ENCODE results near the gene IL36B. TPM values are rescaled to one million over a fixed set of nuclear protein-coding genes. Genes with fewer than 3 reads are reported as not detected.

Gene IL36B
- total RNA-seq, 1 donor from 2014 or later, result not detected

GRCh38 chr2:113072584-113072983, 19.9 kb upstream of the IL36B start:
- FAIRE-seq (no peak), DNase-seq (ENCODE audit: low read depth) (no peak)
- Histone ChIP-seq H3K9ac (ENCODE audit: low read length) (no peak overlapping the region), H3K79me2 (ENCODE audit: insufficient read depth, low read length) (no peaks in the 10 kb centered on the region), H3K27me3 (ENCODE audit: insufficient read depth, low read length) (peaks cover 12% of the 10 kb centered on the region), H3K4me1 (ENCODE audit: insufficient read depth, low read length) (no peaks in the 10 kb centered on the region), H4K20me1 (ENCODE audit: insufficient read depth, low read length) (no peaks in the 10 kb centered on the region), H3K36me3 (ENCODE audit: insufficient read depth, low read length) (no peaks in the 10 kb centered on the region), H3K9me3 (ENCODE audit: insufficient read depth, low read depth, low read length) (no peaks in the 10 kb centered on the region), H2AFZ (ENCODE audit: low read depth, low read length) (no peak overlapping the region), H3K27ac (ENCODE audit: low read depth, low read length) (no peak overlapping the region), H3K4me2 (ENCODE audit: low read length) (no peak overlapping the region), H3K4me3 (ENCODE audit: insufficient read depth, low read depth, low read length) (no peak overlapping the region)
- H3K4me1 Mint-ChIP-seq (ENCODE audit: low read depth, unreplicated experiment), result peaks cover 17% of the 10 kb centered on the region
- peaks cover 2% of the 10 kb centered on the region for H3K9me3 Mint-ChIP-seq (ENCODE audit: unreplicated experiment)
- H3K27ac Mint-ChIP-seq (ENCODE audit: unreplicated experiment), result no peak overlapping the region
- H3K27me3 Mint-ChIP-seq (ENCODE audit: low read depth, unreplicated experiment), result peaks cover 39% of the 10 kb centered on the region
- no peaks in the 10 kb centered on the region for H3K36me3 Mint-ChIP-seq (ENCODE audit: low read depth, unreplicated experiment)
- no peak overlapping the region for H3K4me3 Mint-ChIP-seq (ENCODE audit: unreplicated experiment)
- TF ChIP-seq EZH2 (IDR thresholded peaks at IDR 0.05; ENCODE audit: insufficient read depth, low read length), result no peak
- TF ChIP-seq, protein P1, sequence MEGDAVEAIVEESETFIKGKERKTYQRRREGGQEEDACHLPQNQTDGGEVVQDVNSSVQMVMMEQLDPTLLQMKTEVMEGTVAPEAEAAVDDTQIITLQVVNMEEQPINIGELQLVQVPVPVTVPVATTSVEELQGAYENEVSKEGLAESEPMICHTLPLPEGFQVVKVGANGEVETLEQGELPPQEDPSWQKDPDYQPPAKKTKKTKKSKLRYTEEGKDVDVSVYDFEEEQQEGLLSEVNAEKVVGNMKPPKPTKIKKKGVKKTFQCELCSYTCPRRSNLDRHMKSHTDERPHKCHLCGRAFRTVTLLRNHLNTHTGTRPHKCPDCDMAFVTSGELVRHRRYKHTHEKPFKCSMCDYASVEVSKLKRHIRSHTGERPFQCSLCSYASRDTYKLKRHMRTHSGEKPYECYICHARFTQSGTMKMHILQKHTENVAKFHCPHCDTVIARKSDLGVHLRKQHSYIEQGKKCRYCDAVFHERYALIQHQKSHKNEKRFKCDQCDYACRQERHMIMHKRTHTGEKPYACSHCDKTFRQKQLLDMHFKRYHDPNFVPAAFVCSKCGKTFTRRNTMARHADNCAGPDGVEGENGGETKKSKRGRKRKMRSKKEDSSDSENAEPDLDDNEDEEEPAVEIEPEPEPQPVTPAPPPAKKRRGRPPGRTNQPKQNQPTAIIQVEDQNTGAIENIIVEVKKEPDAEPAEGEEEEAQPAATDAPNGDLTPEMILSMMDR (IDR thresholded peaks at IDR 0.05; ENCODE audit: insufficient read depth, low read depth, low read length), result no peak

- H3K4me3 Mint-ChIP-seq (ENCODE audit: unreplicated experiment), result no peak overlapping the region
- Histone ChIP-seq H4K20me1 (ENCODE audit: insufficient read depth, low read length) (no peaks in the 10 kb centered on the region), H3K79me2 (ENCODE audit: insufficient read depth, low read length) (no peaks in the 10 kb centered on the region), H3K4me1 (ENCODE audit: insufficient read depth, low read length) (no peaks in the 10 kb centered on the region), H3K4me2 (ENCODE audit: low read length) (no peak overlapping the region), H3K4me3 (ENCODE audit: insufficient read depth, low read depth, low read length) (no peak overlapping the region), H3K9me3 (ENCODE audit: insufficient read depth, low read depth, low read length) (peaks cover 2% of the 10 kb centered on the region), H3K27me3 (ENCODE audit: insufficient read depth, low read length) (peaks cover 7% of the 10 kb centered on the region), H3K9ac (ENCODE audit: low read length) (no peak overlapping the region), H3K27ac (ENCODE audit: low read depth, low read length) (no peak overlapping the region), H2AFZ (ENCODE audit: low read depth, low read length) (no peak overlapping the region), H3K36me3 (ENCODE audit: insufficient read depth, low read length) (no peaks in the 10 kb centered on the region)
- H3K4me1 Mint-ChIP-seq (ENCODE audit: low read depth, unreplicated experiment), result peaks cover 17% of the 10 kb centered on the region
- peaks cover 37% of the 10 kb centered on the region for H3K27me3 Mint-ChIP-seq (ENCODE audit: low read depth, unreplicated experiment)
- FAIRE-seq, result no peak
- no peak overlapping the region for H3K27ac Mint-ChIP-seq (ENCODE audit: unreplicated experiment)
- no peak for DNase-seq (ENCODE audit: low read depth)
- H3K36me3 Mint-ChIP-seq (ENCODE audit: low read depth, unreplicated experiment), result no peaks in the 10 kb centered on the region
- TF ChIP-seq EZH2 (IDR thresholded peaks at IDR 0.05; ENCODE audit: insufficient read depth, low read length), result no peak
- TF ChIP-seq, protein P1 (IDR thresholded peaks at IDR 0.05; ENCODE audit: insufficient read depth, low read depth, low read length), result no peak
- H3K9me3 Mint-ChIP-seq (ENCODE audit: unreplicated experiment), result peaks cover 2% of the 10 kb centered on the region
Observed at GRCh38 chr2:113070606-113070975, 17.9 kb upstream of the IL36B start.

DNA sequence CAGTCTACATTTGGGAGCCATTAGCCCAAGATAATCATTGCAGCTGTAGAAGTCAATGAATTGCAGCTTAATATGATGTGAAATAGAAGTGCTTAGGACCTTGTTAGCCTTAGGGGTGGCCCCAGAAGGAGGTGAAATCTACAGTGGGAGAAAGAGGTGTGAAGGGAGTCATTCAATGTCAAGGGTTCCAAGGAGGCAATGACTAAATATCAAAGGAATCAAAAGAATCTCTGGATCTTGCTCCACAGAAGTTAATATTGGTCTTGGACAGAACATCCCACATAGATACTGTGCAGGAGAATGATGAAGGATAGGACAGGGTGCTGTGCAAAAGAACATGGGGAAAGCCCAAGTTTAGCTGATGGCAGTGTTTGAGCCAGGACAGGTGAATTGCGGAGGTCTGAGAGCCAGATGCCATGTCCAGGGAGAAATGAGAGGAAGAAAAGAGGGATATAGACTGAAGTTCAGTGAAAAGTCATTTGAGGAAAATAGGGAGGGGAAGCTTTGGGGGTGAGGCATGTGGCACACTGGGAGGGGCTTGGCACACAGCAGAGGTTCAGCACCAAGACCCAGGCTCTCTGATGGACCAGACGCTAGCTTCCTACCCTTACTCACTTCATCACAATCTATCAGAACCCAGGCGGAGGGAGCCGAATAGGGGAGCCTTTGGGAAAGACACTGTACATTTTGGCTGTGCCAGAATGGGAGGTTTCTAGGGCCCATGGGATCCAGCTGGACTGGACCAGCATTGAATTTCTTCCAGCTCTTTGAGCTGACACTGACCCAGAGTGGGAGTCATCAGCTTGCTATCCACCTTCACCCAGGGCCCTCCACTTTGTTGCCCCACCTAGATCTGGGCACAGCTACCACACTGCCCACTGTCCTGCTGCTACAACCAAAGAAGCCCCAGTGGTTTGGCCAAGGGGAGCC, 17.3 kb upstream of the IL36B start:
- Histone ChIP-seq H3K9me3 (ENCODE audit: insufficient read depth, low read depth, low read length) (peaks cover 6% of the 10 kb centered on the region), H4K20me1 (ENCODE audit: insufficient read depth, low read length) (no peaks in the 10 kb centered on the region), H3K27ac (ENCODE audit: low read depth, low read length) (no peak overlapping the region), H3K4me3 (ENCODE audit: insufficient read depth, low read depth, low read length) (no peak overlapping the region), H3K36me3 (ENCODE audit: insufficient read depth, low read length) (no peaks in the 10 kb centered on the region), H3K4me1 (ENCODE audit: insufficient read depth, low read length) (no peaks in the 10 kb centered on the region), H3K79me2 (ENCODE audit: insufficient read depth, low read length) (no peaks in the 10 kb centered on the region), H3K4me2 (ENCODE audit: low read length) (no peak overlapping the region), H3K9ac (ENCODE audit: low read length) (no peak overlapping the region), H2AFZ (ENCODE audit: low read depth, low read length) (no peak overlapping the region), H3K27me3 (ENCODE audit: insufficient read depth, low read length) (peaks cover 4% of the 10 kb centered on the region)
- TF ChIP-seq, protein P1 (IDR thresholded peaks at IDR 0.05; ENCODE audit: insufficient read depth, low read depth, low read length), result no peak
- no peak for TF ChIP-seq EZH2 (IDR thresholded peaks at IDR 0.05; ENCODE audit: insufficient read depth, low read length)
- Mint-ChIP-seq H3K27ac (ENCODE audit: unreplicated experiment) (no peak overlapping the region), H3K4me1 (ENCODE audit: low read depth, unreplicated experiment) (peaks cover 17% of the 10 kb centered on the region), H3K4me3 (ENCODE audit: unreplicated experiment) (no peak overlapping the region), H3K27me3 (ENCODE audit: low read depth, unreplicated experiment) (peaks cover 37% of the 10 kb centered on the region), H3K36me3 (ENCODE audit: low read depth, unreplicated experiment) (no peaks in the 10 kb centered on the region), H3K9me3 (ENCODE audit: unreplicated experiment) (peaks cover 6% of the 10 kb centered on the region)
- DNase-seq (ENCODE audit: low read depth) (no peak), FAIRE-seq (no peak)

Data from astrocyte (in vitro differentiated cells and primary cell).